GM23248 (cell line): Measurements from ENCODE around the gene NELFB. TPM values are rescaled to one million over a fixed set of nuclear protein-coding genes. Genes with fewer than 3 reads are reported as not detected.

Experiments used
- DNase-seq: peaks from one replicate; pipeline ENCODE4 v3.0.0-alpha.2; 2015
- H2AFZ ChIP-seq: fragments of 200-600 bp; sonication (generic); 2 replicates; pipeline ENCODE4 v1.6.1; 2016; ENCODE audit warnings: antibody characterized with exemption
- H3F3A ChIP-seq: fragments of 200-600 bp; sonication (generic); 2 replicates; pipeline ENCODE4 v1.6.1; 2016; ENCODE audit warnings: mild to moderate bottlenecking, antibody characterized with exemption, mixed run types; ENCODE audit not compliant: insufficient read depth
- H3K27ac ChIP-seq: fragments of 200-600 bp; sonication (generic); 2 replicates; pipeline ENCODE4 v1.5.1; 2016; ENCODE audit warnings: mild to moderate bottlenecking
- H3K27me3 ChIP-seq: fragments of 200-600 bp; sonication (generic); replicated peaks from 2 replicates; pipeline ENCODE4 v1.6.1; 2016; ENCODE audit warnings: mild to moderate bottlenecking; ENCODE audit not compliant: insufficient read depth
- H3K36me3 ChIP-seq: fragments of 200-600 bp; sonication (generic); 2 replicates; pipeline ENCODE4 v1.6.1; 2016; ENCODE audit warnings: low read depth, mild to moderate bottlenecking
- H3K4me1 ChIP-seq: fragments of 200-600 bp; sonication (generic); 2 replicates; pipeline ENCODE4 v1.6.1; 2016; ENCODE audit warnings: mild to moderate bottlenecking; ENCODE audit not compliant: insufficient read depth
- H3K4me2 ChIP-seq: fragments of 200-600 bp; sonication (generic); one replicate; pipeline ENCODE4 v1.6.1; 2016; ENCODE audit warnings: mild to moderate bottlenecking; ENCODE audit not compliant: unreplicated experiment
- H3K4me3 ChIP-seq: fragments of 200-600 bp; sonication (generic); 2 replicates; pipeline ENCODE4 v1.5.1; 2016; ENCODE audit warnings: mild to moderate bottlenecking
- H3K79me2 ChIP-seq: fragments of 200-600 bp; sonication (generic); 2 replicates; pipeline ENCODE4 v1.6.1; 2016; ENCODE audit warnings: mild to moderate bottlenecking; ENCODE audit not compliant: insufficient read depth
- H3K9ac ChIP-seq: fragments of 200-600 bp; sonication (generic); 2 replicates; pipeline ENCODE4 v1.6.1; 2016; ENCODE audit warnings: mild to moderate bottlenecking
- H3K9me2 ChIP-seq: fragments of 200-600 bp; sonication (generic); 2 replicates; pipeline ENCODE4 v1.6.1; 2016; ENCODE audit warnings: mixed run types, mild to moderate bottlenecking, moderate library complexity; ENCODE audit not compliant: insufficient read depth
- H3K9me3 ChIP-seq: fragments of 200-600 bp; sonication (generic); one replicate; pipeline ENCODE4 v1.6.1; 2017; ENCODE audit warnings: low read depth
- H4K20me1 ChIP-seq: fragments of 200-600 bp; sonication (generic); 2 replicates; pipeline ENCODE4 v1.6.0; 2016; ENCODE audit not compliant: insufficient read depth
- EZH2 ChIP-seq: fragments of 200-600 bp; sonication (generic); IDR thresholded peaks from 2 replicates; pipeline ENCODE4 v1.6.1; 2018; ENCODE audit warnings: antibody characterized with exemption, mild to moderate bottlenecking; ENCODE audit not compliant: insufficient read depth, poor library complexity, severe bottlenecking
- EZH2phosphoT487 ChIP-seq: fragments of 200-600 bp; sonication (generic); IDR thresholded peaks from 2 replicates; pipeline ENCODE4 v1.6.1; 2018; ENCODE audit warnings: antibody characterized with exemption, moderate library complexity, mild to moderate bottlenecking, low read depth; ENCODE audit not compliant: insufficient read depth
- WGBS, 2 experiments: methylation state at CpG; one replicate each; pipeline ENCODE4 v1.1.6; 2015 to 2017; ENCODE audit warnings: low lambda C conversion rate in 2 of 2, low coverage in 1 of 2; ENCODE audit errors: missing lambda C conversion rate in 2 of 2; 5-methylcytosine and 5-hydroxymethylcytosine counted together
- in situ Hi-C: fragments of 300-500 bp; cut with MboI; formaldehyde crosslinking; loops from 2 replicates; pipeline ENCODE4 v1.15.0; 2020
- polyA plus RNA-seq: library from polyadenylated mRNA; unstranded; fragments of >200 nt; fragmentation: Nextera tagmentation; extraction: Ambion mirVana; gene quantifications from 2 replicates; pipeline ENCODE4 v1.2.1, GENCODE V29; 2016
- total RNA-seq: library from RNA; depleted of rRNA; stranded (reverse); fragments of >200 nt; shearing (Covaris generic); gene quantifications from 2 replicates; pipeline ENCODE4 v1.2.3, GENCODE V29; 2014

NELFB gene
- total and polyA plus RNA-seq, 2 experiments from 2014 or later: 34.4 to 65.0 TPM

DNA sequence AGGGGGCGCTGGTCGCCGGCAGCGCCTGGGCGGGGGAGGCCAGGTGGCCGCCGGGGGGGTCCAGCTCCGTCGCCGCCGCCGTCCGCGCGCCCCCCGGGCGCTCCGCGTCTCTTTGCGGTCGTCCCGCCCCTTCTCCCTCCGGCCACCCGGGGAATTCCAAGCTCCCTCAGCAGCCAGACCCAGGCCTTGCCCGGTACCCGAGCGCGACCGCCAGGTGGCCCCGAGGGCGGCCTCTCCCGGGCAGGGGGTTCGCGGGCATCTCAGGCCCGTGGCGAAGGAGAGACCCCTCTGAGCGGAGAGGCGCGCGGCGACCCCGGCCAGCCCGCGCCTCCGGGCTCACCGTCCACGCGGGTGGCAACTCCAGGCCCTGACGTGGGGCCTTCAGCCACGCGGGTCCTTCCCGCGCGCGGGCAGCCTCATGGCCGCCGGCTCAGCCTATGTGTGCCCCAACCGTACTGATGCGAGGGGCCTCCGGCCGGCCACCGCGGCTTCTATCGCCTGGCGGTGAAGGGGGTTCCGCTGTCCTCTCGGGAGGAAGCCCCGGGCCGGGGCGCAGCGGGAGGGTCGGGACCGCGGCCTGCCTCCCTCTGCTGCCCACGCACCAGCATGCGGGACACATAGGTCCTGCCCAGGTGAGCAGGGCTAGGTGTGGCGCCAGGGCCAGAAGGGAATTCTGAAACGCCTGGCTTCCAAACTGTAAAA, 47.5 kb downstream of the NELFB start:
- DNase-seq: peak; percentile 75
- no peak for TF ChIP-seq EZH2phosphoT487
- no peak for TF ChIP-seq EZH2
- peaks cover 32% of the 10 kb centered on the region for H3K27me3 ChIP-seq
- peak overlapping the region; percentile 36; the same call in 1 of the 2 replicates for H3K9ac ChIP-seq
- H3K4me1 ChIP-seq: no peaks in the 10 kb centered on the region
- H3K4me2 ChIP-seq: peak overlapping the region; percentile 68
- H3K9me2 ChIP-seq: no peaks in the 10 kb centered on the region
- in situ Hi-C loops: no loop called here
- peak overlapping the region; percentile 44 for H3K4me3 ChIP-seq
- no peaks in the 10 kb centered on the region for H3K9me3 ChIP-seq
- H3K36me3 ChIP-seq: no peaks in the 10 kb centered on the region
- no peaks in the 10 kb centered on the region for H3F3A ChIP-seq
- no peaks in the 10 kb centered on the region for H4K20me1 ChIP-seq
- 6% methylated on average over 38 to 57 of the region's 78 CpGs for WGBS, 2 experiments
- peak overlapping the region; percentile 39 for H2AFZ ChIP-seq
- H3K79me2 ChIP-seq: no peaks in the 10 kb centered on the region
- no peak overlapping the region for H3K27ac ChIP-seq

DNA sequence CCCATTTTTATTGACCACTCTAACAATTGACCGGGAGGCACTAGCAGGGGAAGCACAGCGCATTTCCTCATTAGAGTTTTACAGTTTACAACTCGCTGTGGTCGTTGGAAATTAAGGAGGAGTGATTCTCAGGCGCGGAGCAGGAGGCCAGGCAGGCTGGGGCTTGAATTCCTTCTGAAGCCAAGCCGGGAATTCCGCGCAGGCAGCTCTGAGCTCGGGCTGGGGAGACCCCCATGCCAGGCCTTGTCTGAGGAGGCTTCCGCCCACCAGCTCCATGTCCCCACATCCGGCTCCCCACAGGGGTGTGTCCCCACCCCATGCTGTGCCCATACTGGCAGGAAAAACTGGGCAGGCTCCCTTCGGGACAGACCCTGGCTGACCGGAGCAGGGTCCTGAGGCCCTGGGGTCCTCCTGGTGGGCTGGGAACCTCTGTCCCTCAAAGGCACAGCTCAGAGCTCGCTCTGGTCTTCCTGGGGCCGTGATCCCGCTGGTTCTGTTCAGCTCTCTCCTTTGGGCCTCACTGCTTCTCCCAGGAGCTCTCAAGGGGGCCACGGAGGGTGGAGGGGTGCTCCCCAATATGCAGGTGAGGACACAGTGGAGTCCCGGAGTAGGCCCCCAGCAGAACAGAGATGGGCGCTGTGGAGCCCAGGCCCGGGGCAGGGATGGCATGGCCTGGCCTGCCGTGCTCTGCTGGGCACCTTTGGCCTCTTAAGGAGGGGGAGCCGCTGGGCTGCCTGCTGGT, 48.2 kb downstream of the NELFB start:
- Histone ChIP-seq H3K4me3 (no peak overlapping the region), H3K9me3 (no peaks in the 10 kb centered on the region), H4K20me1 (no peaks in the 10 kb centered on the region), H3K9ac (no peak overlapping the region), H3F3A (no peaks in the 10 kb centered on the region), H3K9me2 (no peaks in the 10 kb centered on the region), H3K4me1 (no peaks in the 10 kb centered on the region), H3K36me3 (no peaks in the 10 kb centered on the region), H3K27ac (no peak overlapping the region), H3K79me2 (no peaks in the 10 kb centered on the region), H2AFZ (peak overlapping the region; percentile 39), H3K4me2 (no peak overlapping the region), H3K27me3 (peaks cover 26% of the 10 kb centered on the region)
- DNase-seq: no peak
- in situ Hi-C loops: no loop called here
- TF ChIP-seq EZH2phosphoT487 (no peak), EZH2 (no peak)
- WGBS, 2 experiments: 51 to 52% methylated on average over 23 of the region's 23 CpGs

DNA sequence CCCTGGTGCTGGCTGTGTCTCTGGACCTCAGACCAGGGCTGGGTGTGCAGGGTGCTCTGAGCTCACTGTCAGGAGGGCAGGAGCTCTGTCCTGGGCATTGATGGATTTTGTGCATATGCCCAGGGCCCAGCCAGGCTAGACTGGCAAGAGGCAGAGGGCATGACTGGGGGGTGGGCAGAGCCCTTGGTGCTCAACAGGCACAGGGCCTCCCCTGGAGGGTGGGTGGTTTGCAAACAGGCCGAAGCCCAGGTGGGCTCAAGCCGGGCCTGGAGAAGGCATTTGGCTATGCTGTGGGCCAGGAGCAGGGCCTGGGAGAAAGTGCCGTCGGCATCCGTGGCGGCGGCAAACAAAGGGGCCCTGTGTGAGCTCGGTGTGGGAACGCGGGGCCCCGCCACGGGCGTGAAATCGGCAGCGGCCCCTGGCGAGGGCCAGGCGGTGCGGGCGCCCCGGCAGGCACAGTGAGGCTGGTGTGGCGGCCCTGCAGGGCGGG, 48.8 kb downstream of the NELFB start:
- no peak overlapping the region for H3K27ac ChIP-seq
- no peaks in the 10 kb centered on the region for H3K36me3 ChIP-seq
- H3K9me2 ChIP-seq: no peaks in the 10 kb centered on the region
- H3K79me2 ChIP-seq: no peaks in the 10 kb centered on the region
- H3K4me3 ChIP-seq: no peak overlapping the region
- H3F3A ChIP-seq: no peaks in the 10 kb centered on the region
- H3K27me3 ChIP-seq: peaks cover 21% of the 10 kb centered on the region
- TF ChIP-seq EZH2 (no peak), EZH2phosphoT487 (no peak)
- H3K9me3 ChIP-seq: no peaks in the 10 kb centered on the region
- no peak overlapping the region for H3K9ac ChIP-seq
- H3K4me1 ChIP-seq: no peaks in the 10 kb centered on the region
- in situ Hi-C loops: no loop called here
- no peak overlapping the region for H3K4me2 ChIP-seq
- DNase-seq: no peak
- H2AFZ ChIP-seq: no peak overlapping the region
- 88 to 90% methylated on average over 11 to 22 of the region's 22 CpGs for WGBS, 2 experiments
- H4K20me1 ChIP-seq: no peaks in the 10 kb centered on the region

DNA sequence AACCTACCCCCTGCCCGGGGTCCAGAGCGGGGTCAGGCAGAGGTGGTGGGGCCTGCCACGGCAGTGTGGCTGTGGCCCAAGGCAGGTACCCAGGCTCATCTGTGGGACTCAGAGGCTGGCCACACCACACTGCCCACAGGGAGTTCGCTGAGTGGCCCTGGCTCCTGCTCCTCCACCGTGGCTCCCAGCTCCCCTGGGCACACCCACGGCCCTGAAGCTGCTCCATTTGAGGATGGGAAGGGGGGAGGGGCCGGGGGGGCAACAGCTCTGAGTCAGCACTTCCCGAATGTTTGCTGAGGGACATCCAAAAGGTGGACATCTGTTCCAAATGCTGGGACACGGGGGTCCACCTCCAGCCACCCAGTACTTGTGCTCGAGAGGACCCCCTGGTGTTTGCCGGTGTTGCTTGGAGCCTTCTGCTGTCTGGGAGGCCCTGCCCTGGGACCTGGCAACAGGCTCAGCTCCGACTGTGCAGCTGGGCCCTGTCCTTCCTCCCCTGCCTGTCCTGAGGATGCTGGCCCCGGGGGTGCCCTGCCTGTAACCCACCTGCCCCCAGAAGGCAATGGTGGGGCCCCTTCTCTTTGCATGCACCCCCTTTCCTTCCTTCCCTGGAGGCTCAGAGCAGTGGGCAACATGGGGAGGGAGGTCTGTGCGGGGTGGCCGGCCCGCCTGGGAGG, 49.4 kb downstream of the NELFB start:
- Histone ChIP-seq H3K4me2 (no peak overlapping the region), H3K9me3 (no peaks in the 10 kb centered on the region), H3K9me2 (no peaks in the 10 kb centered on the region), H3K4me3 (no peak overlapping the region), H3K4me1 (no peaks in the 10 kb centered on the region), H3F3A (no peaks in the 10 kb centered on the region), H3K27ac (no peak overlapping the region), H3K9ac (no peak overlapping the region), H4K20me1 (no peaks in the 10 kb centered on the region), H3K79me2 (no peaks in the 10 kb centered on the region), H3K27me3 (peaks cover 15% of the 10 kb centered on the region), H2AFZ (no peak overlapping the region), H3K36me3 (no peaks in the 10 kb centered on the region)
- WGBS, 2 experiments: 34 to 35% methylated on average over 13 to 14 of the region's 16 CpGs
- TF ChIP-seq EZH2phosphoT487 (no peak), EZH2 (no peak)
- in situ Hi-C loops: no loop called here
- no peak for DNase-seq
